HG03342 (cell line): Measurements from ENCODE around the gene DRC1.

Source experiments
- ATAC-seq: cut with Tn5 transposase; IDR thresholded peaks from one replicate; pipeline ENCODE4 v1.9.1; 2021; ENCODE audit warnings: mild to moderate bottlenecking, moderate library complexity; ENCODE audit not compliant: unreplicated experiment

DRC1 gene

GRCh38 chr2:26442301-26442700 is 40.6 kb downstream of the DRC1 start:
- ATAC-seq, result no peak

GRCh38 chr2:26442707-26443106 is 41.0 kb downstream of the DRC1 start:
- ATAC-seq, result no peak

GRCh38 chr2:26444236-26444635 is 42.5 kb downstream of the DRC1 start:
- ATAC-seq, result no peak

GRCh38 chr2:26448651-26449050 is 46.9 kb downstream of the DRC1 start:
- ATAC-seq, result no peak

- no peak for ATAC-seq
Measured at GRCh38 chr2:26449278-26450030, 47.7 kb downstream of the DRC1 start.

- ATAC-seq, result no peak
Measured at GRCh38 chr2:26450031-26450635, 48.4 kb downstream of the DRC1 start.

- ATAC-seq, result no peak
Measured at GRCh38 chr2:26451700-26452099, 50.0 kb downstream of the DRC1 start.

GRCh38 chr2:26453421-26454329 is 52.0 kb downstream of the DRC1 start:
- no peak for ATAC-seq

GRCh38 chr2:26454561-26455001 is 52.9 kb downstream of the DRC1 start:
- no peak for ATAC-seq

- ATAC-seq, result no peak
Measured at GRCh38 chr2:26455037-26455669, 53.4 kb downstream of the DRC1 start.

- no peak for ATAC-seq
Measured at GRCh38 chr2:26455670-26456439, 54.1 kb downstream of the DRC1 start.

- no peak for ATAC-seq
Measured at GRCh38 chr2:26456440-26457250, 54.9 kb downstream of the DRC1 start.

GRCh38 chr2:26457251-26457666 is 55.5 kb downstream of the DRC1 start:
- ATAC-seq, result no peak

GRCh38 chr2:26457695-26458364 is 56.1 kb downstream of the DRC1 start:
- ATAC-seq, result no peak

- no peak for ATAC-seq
Measured at GRCh38 chr2:26458365-26459042, 56.8 kb downstream of the DRC1 start.

- no peak for ATAC-seq
Measured at GRCh38 chr2:26459991-26460612, 58.4 kb downstream of the DRC1 start.

- no peak for ATAC-seq
Measured at GRCh38 chr2:26460613-26461031, 58.9 kb downstream of the DRC1 start.

- no peak for ATAC-seq
Measured at GRCh38 chr2:26461601-26462023, 59.9 kb downstream of the DRC1 start.
